Astrocyte of the spinal cord (primary cell): ENCODE data around the gene SEMA6A.

Source experiments
- DNase-seq: peaks from one replicate; pipeline ENCODE4 v3.0.0; 2011; ENCODE audit warnings: low read depth, low spot score
- H3K4me3 ChIP-seq: 2 replicates; pipeline ENCODE4 v1.5.1; 2011; ENCODE audit warnings: low read depth, mild to moderate bottlenecking, low read length, moderate library complexity
- in situ Hi-C: cut with HindIII; loops from 2 replicates; pipeline ENCODE4 v1.10.0; 2017; ENCODE audit warnings: low sequenced_read_pairs
- TF ChIP-seq, protein P1 (sequence below): IDR thresholded peaks from 2 replicates; pipeline ENCODE4 v1.5.1; 2012; ENCODE audit warnings: low read depth, mild to moderate bottlenecking, low read length, inconsistent platforms

SEMA6A gene

GRCh38 chr5:116418774-116419173 lies 155.8 kb downstream of the SEMA6A start:
- H3K4me3 ChIP-seq = no peak overlapping the region
- in situ Hi-C loops = no loop called here
- TF ChIP-seq, protein P1, sequence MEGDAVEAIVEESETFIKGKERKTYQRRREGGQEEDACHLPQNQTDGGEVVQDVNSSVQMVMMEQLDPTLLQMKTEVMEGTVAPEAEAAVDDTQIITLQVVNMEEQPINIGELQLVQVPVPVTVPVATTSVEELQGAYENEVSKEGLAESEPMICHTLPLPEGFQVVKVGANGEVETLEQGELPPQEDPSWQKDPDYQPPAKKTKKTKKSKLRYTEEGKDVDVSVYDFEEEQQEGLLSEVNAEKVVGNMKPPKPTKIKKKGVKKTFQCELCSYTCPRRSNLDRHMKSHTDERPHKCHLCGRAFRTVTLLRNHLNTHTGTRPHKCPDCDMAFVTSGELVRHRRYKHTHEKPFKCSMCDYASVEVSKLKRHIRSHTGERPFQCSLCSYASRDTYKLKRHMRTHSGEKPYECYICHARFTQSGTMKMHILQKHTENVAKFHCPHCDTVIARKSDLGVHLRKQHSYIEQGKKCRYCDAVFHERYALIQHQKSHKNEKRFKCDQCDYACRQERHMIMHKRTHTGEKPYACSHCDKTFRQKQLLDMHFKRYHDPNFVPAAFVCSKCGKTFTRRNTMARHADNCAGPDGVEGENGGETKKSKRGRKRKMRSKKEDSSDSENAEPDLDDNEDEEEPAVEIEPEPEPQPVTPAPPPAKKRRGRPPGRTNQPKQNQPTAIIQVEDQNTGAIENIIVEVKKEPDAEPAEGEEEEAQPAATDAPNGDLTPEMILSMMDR = no peak
- DNase-seq = no peak

GRCh38 chr5:116418016-116418415 lies 156.6 kb downstream of the SEMA6A start:
- TF ChIP-seq, protein P1 = no peak
- in situ Hi-C loops = no loop called here
- no peak for DNase-seq
- no peak overlapping the region for H3K4me3 ChIP-seq

GRCh38 chr5:116415989-116416388 lies 158.6 kb downstream of the SEMA6A start:
- in situ Hi-C loops = no loop called here
- no peak overlapping the region for H3K4me3 ChIP-seq
- TF ChIP-seq, protein P1 = no peak
- DNase-seq = no peak

- TF ChIP-seq, protein P1 = no peak
- DNase-seq = no peak
- H3K4me3 ChIP-seq = no peak overlapping the region
- in situ Hi-C loops = no loop called here
Observed at GRCh38 chr5:116415182-116415581, 159.4 kb downstream of the SEMA6A start.

DNA sequence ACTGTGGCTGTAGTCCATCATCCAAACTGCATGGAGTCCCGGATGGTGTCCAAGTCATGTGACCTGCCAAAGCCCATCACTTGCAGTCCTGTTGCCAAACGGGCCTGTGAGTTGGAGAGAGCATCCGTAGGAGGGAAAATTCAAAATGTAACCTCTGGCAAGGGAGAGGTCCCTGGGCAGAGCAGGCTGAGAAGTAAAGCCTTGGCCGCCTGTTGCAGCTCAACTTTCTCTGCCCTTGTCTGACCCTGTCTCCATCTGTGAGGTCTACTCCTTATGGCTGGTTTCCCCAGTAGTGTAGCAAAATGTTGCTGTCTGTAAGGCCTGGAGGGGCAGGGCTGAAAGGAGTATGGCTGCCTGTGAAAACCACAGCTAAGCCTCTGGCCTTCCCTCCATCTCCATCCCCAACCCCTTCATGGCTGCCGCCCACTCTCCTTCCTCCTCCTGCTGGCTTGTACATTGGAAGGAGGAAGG lies 163.5 kb downstream of the SEMA6A start:
- TF ChIP-seq, protein P1 = no peak
- in situ Hi-C loops = no loop called here
- H3K4me3 ChIP-seq = no peak overlapping the region
- DNase-seq = no peak

DNA sequence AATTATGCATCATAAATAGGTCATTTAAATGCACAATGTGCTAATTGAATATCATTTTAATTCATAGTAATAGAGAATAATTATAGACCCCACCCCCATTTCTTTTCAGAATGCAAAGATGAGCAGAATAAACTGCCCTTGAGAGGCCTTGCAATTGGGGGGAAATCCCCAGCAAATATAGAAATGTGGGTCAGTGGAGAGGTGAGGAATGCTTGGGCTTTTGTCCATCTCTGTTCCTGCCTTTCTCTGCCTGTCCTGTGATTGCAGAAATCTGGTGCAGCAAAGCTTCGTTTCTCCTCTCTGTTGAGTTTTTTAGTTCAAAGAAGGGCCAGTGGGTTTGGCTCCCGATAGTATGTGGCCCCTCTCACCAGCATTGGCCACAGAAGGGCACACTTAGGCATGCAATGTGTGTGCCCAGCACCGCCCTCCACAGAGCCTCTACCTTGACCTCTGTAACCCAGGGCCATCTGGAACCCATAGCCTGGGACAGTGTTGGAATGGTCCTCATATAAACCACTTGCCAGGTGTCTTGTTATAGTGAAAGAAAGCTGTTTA lies 164.2 kb downstream of the SEMA6A start:
- no peak for DNase-seq
- TF ChIP-seq, protein P1 = no peak
- in situ Hi-C loops = no loop called here

More for the DNA sequence above, 164.2 kb downstream of the SEMA6A start:
- no peak overlapping the region for H3K4me3 ChIP-seq
